ENCODE data around the gene ZBED3. TPM values are rescaled to one million over a fixed set of nuclear protein-coding genes. Genes with fewer than 3 reads are reported as not detected.

ZBED3 gene
- total and polyA plus RNA-seq, 2 donors (not counting 3 experiments of a cell fraction or from before 2014, with no cell fraction given), result 11.8 to 15.9 TPM

GRCh38 chr5:77074745-77075144 lies 12.3 kb downstream of the ZBED3 start:
- H3K9me3 ChIP-seq (replicated peaks; ENCODE audit: control insufficient read depth, insufficient read depth, low read length), result no peaks in the 10 kb centered on the region
- no peak overlapping the region for H3K4me3 ChIP-seq (replicated peaks in 1 of 3; ENCODE audit: insufficient read depth in 1 of 3, low read depth in 1 of 3, low read length in 3 of 3)
- intact Hi-C loops (cut with micrococcal nuclease) (no loop called here), dilution Hi-C loops (cut with MboI; ENCODE audit: extremely low pct_ligation_motif_present, low sequenced_read_pairs) (no loop called here)
- POLR2A ChIA-PET, result no interaction called here
- no peak overlapping the region for H3K27ac ChIP-seq (ENCODE audit: insufficient read depth, low read depth, low read length)
- no peak overlapping the region for H3K9ac ChIP-seq (replicated peaks; ENCODE audit: extremely low read depth, insufficient read depth, low read length)
- no peak overlapping the region for H2AFZ ChIP-seq (ENCODE audit: low read depth, low read length)
- H3K27me3 ChIP-seq (ENCODE audit: control insufficient read depth in 2 of 2, insufficient read depth in 2 of 2, low read length in 2 of 2), result no peaks in the 10 kb centered on the region
- peaks cover 3% of the 10 kb centered on the region for H3K4me1 ChIP-seq (ENCODE audit: control insufficient read depth, extremely low read depth, insufficient read depth, low read length)
- no peaks in the 10 kb centered on the region for H4K20me1 ChIP-seq (replicated peaks; ENCODE audit: control insufficient read depth, extremely low read depth, insufficient read depth, low read length)
- no peaks in the 10 kb centered on the region for H3K9me1 ChIP-seq (replicated peaks; ENCODE audit: control insufficient read depth, extremely low read depth, insufficient read depth, low read length)
- DNase-seq (ENCODE audit: low read depth, low spot score) (no peak), FAIRE-seq (no peak)
- H3K79me2 ChIP-seq (ENCODE audit: control insufficient read depth, insufficient read depth, low read length), result no peaks in the 10 kb centered on the region
- H3K4me2 ChIP-seq (ENCODE audit: insufficient read depth, low read length), result no peak overlapping the region
- TF ChIP-seq POLR2AphosphoS5 (IDR thresholded peaks at IDR 0.05; ENCODE audit: insufficient read depth, low read depth, low read length), result no peak
- no peak for TF ChIP-seq FOS (IDR thresholded peaks at IDR 0.05; ENCODE audit: borderline replicate concordance, insufficient read depth, low read length)
- TF ChIP-seq JUN (IDR thresholded peaks at IDR 0.05; ENCODE audit: borderline replicate concordance, insufficient read depth, insufficient read length, low read depth), result no peak
- TF ChIP-seq MAX (IDR thresholded peaks at IDR 0.05; ENCODE audit: insufficient read depth, insufficient read length), result no peak
- no peak for TF ChIP-seq POLR2A (IDR thresholded peaks at IDR 0.05; ENCODE audit: low read depth, low read length)
- TF ChIP-seq GATA2 (IDR thresholded peaks at IDR 0.05; ENCODE audit: insufficient read depth, insufficient read length, low read depth, low read length), result no peak
- no peak for TF ChIP-seq EZH2 (IDR thresholded peaks at IDR 0.05; ENCODE audit: borderline replicate concordance, low read depth, low read length, severe bottlenecking)
- no peak for TF ChIP-seq MYC (IDR thresholded peaks at IDR 0.05; ENCODE audit: low read depth, low read length)
- TF ChIP-seq, protein P1, sequence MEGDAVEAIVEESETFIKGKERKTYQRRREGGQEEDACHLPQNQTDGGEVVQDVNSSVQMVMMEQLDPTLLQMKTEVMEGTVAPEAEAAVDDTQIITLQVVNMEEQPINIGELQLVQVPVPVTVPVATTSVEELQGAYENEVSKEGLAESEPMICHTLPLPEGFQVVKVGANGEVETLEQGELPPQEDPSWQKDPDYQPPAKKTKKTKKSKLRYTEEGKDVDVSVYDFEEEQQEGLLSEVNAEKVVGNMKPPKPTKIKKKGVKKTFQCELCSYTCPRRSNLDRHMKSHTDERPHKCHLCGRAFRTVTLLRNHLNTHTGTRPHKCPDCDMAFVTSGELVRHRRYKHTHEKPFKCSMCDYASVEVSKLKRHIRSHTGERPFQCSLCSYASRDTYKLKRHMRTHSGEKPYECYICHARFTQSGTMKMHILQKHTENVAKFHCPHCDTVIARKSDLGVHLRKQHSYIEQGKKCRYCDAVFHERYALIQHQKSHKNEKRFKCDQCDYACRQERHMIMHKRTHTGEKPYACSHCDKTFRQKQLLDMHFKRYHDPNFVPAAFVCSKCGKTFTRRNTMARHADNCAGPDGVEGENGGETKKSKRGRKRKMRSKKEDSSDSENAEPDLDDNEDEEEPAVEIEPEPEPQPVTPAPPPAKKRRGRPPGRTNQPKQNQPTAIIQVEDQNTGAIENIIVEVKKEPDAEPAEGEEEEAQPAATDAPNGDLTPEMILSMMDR (IDR thresholded peaks at IDR 0.05; ENCODE audit: extremely low read depth in 1 of 2, insufficient read depth in 1 of 2, low read depth in 1 of 2, low read length in 2 of 2), result no peak
- BruUV-seq (replicated peaks), result no TSS peak
- peaks cover 0 to 2% of the 10 kb centered on the region in 2 experiments for H3K36me3 ChIP-seq (ENCODE audit: control insufficient read depth in 2 of 2, extremely low read depth in 1 of 2, insufficient read depth in 2 of 2, low read length in 2 of 2)
- CTCF ChIA-PET, result no interaction called here

All from endothelial cell of umbilical vein (primary cell).